Vagina (tissue), 2 donors: ENCODE data around the gene KRTAP4-9. TPM values are rescaled to one million over a fixed set of nuclear protein-coding genes. Genes with fewer than 3 reads are reported as not detected.
"Not testable (repeated sequence)": the region's sequence is repeated elsewhere in the genome, so short reads cannot be mapped to it uniquely, and the experiment has no call there.

ENCODE experiments used
- DNase-seq, 2 donors: peaks; one replicate each; pipeline ENCODE4 v3.0.0-alpha.2; 2017; ENCODE audit errors: extremely low spot score in 2 of 2
- H3K27ac ChIP-seq: fragments of 200-600 bp; sonication (generic); one replicate; pipeline ENCODE4 v1.5.1; 2019
- H3K27me3 ChIP-seq: fragments of 200-600 bp; sonication (generic); one replicate; pipeline ENCODE4 v1.5.1; 2019
- H3K36me3 ChIP-seq, 2 donors: fragments of 200-600 bp; sonication (generic); one replicate each; pipeline ENCODE4 v1.5.1; 2017 to 2019
- H3K4me1 ChIP-seq: fragments of 200-600 bp; sonication (generic); one replicate; pipeline ENCODE4 v1.5.1; 2019
- H3K4me3 ChIP-seq, 2 donors: fragments of 200-600 bp; sonication (generic); 1 replicate in 1 of 2; 2 replicates in 1 of 2; pipeline ENCODE4 v1.5.1; 2016 to 2019
- H3K9me3 ChIP-seq: fragments of 200-600 bp; sonication (generic); one replicate; pipeline ENCODE4 v1.5.1; 2019
- CTCF ChIP-seq, 3 experiments: fragments of 450-650 bp in 2 of 3; fragments of 200-600 bp in 1 of 3; sonication (generic) in 1 of 3; IDR thresholded peaks; one replicate each; pipeline ENCODE4 v1.5.1; 2017 to 2019; ENCODE audit warnings: antibody characterized with exemption in 3 of 3, mild to moderate bottlenecking in 2 of 3, moderate library complexity in 2 of 3
- POLR2A ChIP-seq, 2 donors: fragments of 450-650 bp; IDR thresholded peaks; one replicate each; pipeline ENCODE4 v1.6.1; 2017; ENCODE audit warnings: antibody characterized with exemption in 2 of 2, mild to moderate bottlenecking in 2 of 2, moderate library complexity in 2 of 2
- POLR2AphosphoS5 ChIP-seq, 2 donors: sonication (generic); formaldehyde crosslinking; IDR thresholded peaks; one replicate each; pipeline ENCODE4 v1.9.0; 2017; ENCODE audit warnings: antibody characterized with exemption in 2 of 2, mild to moderate bottlenecking in 2 of 2, low read depth in 1 of 2; ENCODE audit not compliant: insufficient read depth in 1 of 2
- intact Hi-C: fragments of 100-400 bp; cut with DNase I; formaldehyde crosslinking; loops from one replicate; pipeline ENCODE4 v1.15.1; 2023
- total RNA-seq: library from RNA; depleted of rRNA; stranded (reverse); fragments of >200 nt; gene quantifications from one replicate; pipeline ENCODE4 v1.2.3, GENCODE V29; 2016

Gene KRTAP4-9
- total RNA-seq, 1 donor from 2014 or later: not detected

GRCh38 chr17:41088760-41089352 lies 16.3 kb upstream of the KRTAP4-9 start:
- H3K27me3 ChIP-seq, DNase-seq, H3K4me3 ChIP-seq, intact Hi-C loops, H3K36me3 ChIP-seq, H3K27ac ChIP-seq, H3K4me1 ChIP-seq, H3K9me3 ChIP-seq: not testable (repeated sequence)

GRCh38 chr17:41096055-41096454 lies 9.1 kb upstream of the KRTAP4-9 start:
- no peak for TF ChIP-seq CTCF (IDR thresholded peaks at IDR 0.05)
- TF ChIP-seq POLR2A (IDR thresholded peaks at IDR 0.05): no peak
- no peak for TF ChIP-seq POLR2AphosphoS5 (IDR thresholded peaks at IDR 0.05; ENCODE audit: insufficient read depth in 1 of 2, low read depth in 1 of 2)
- Histone ChIP-seq H3K4me3 (no peak overlapping the region), H3K9me3 (no peaks in the 10 kb centered on the region), H3K4me1 (no peaks in the 10 kb centered on the region), H3K36me3 (no peaks in the 10 kb centered on the region), H3K27ac (no peak overlapping the region), H3K27me3 (no peaks in the 10 kb centered on the region)
- no peak for DNase-seq
- intact Hi-C loops: no loop called here

GRCh38 chr17:41098042-41098441 lies 7.1 kb upstream of the KRTAP4-9 start, which contains the start of gene KRTAP4-8:
KRTAP4-8 (minus strand) TSS chr17:41098142; CDS start chr17:41098084, 58 bp downstream.
- Histone ChIP-seq H3K27me3 (no peaks in the 10 kb centered on the region), H3K27ac (no peak within 1 kb of the TSS), H3K9me3 (no peaks in the 10 kb centered on the region), H3K36me3 (no peaks in the 10 kb centered on the region), H3K4me1 (no peaks in the 10 kb centered on the region), H3K4me3 (no peak within 1 kb of the TSS)
- intact Hi-C loops: no loop called here
- TF ChIP-seq POLR2A (IDR thresholded peaks at IDR 0.05) (no peak), CTCF (IDR thresholded peaks at IDR 0.05) (no peak), POLR2AphosphoS5 (IDR thresholded peaks at IDR 0.05; ENCODE audit: insufficient read depth in 1 of 2, low read depth in 1 of 2) (no peak)
- no peak for DNase-seq

GRCh38 chr17:41098481-41098880 lies 6.7 kb upstream of the KRTAP4-9 start:
- no peak for TF ChIP-seq POLR2A (IDR thresholded peaks at IDR 0.05)
- TF ChIP-seq CTCF (IDR thresholded peaks at IDR 0.05): no peak
- no peak for TF ChIP-seq POLR2AphosphoS5 (IDR thresholded peaks at IDR 0.05; ENCODE audit: insufficient read depth in 1 of 2, low read depth in 1 of 2)
- intact Hi-C loops: no loop called here
- no peaks in the 10 kb centered on the region for H3K36me3 ChIP-seq

GRCh38 chr17:41099682-41100480 lies 5.3 kb upstream of the KRTAP4-9 start:
- DNase-seq, H3K4me1 ChIP-seq, intact Hi-C loops, H3K36me3 ChIP-seq, H3K4me3 ChIP-seq, H3K27ac ChIP-seq, H3K9me3 ChIP-seq, H3K27me3 ChIP-seq: not testable (repeated sequence)

More at GRCh38 chr17:41098481-41098880, 6.7 kb upstream of the KRTAP4-9 start:
- H3K9me3 ChIP-seq: no peaks in the 10 kb centered on the region
- H3K4me1 ChIP-seq: no peaks in the 10 kb centered on the region
- no peak overlapping the region for H3K4me3 ChIP-seq
- no peak for DNase-seq
- H3K27ac ChIP-seq: no peak overlapping the region
- H3K27me3 ChIP-seq: no peaks in the 10 kb centered on the region
